ENCODE results near the gene THAP5.

Gene THAP5

DNA sequence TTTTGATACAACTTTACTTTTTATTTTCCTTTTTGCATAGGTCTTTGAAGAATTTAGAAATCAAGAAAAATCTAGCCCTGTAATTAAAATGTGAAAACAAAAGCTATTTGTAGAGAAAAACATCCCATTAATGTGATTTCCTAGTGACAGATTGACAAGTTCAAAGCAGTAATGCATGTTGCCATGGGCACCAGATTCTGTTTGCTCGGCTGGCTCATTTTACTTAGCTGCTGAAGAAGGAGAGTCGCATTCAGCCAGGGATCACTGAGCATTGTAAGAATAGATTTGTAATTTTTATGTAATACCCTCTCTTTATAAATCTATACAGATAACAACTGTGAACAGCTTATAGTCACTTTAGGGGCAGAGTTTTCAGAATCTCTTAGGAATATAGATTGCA, 28.6 kb upstream of the THAP5 start:
- Mint-ChIP-seq H3K36me3 (ENCODE audit: low read depth) (no peaks in the 10 kb centered on the region), H3K4me1 (ENCODE audit: low read depth) (no peaks in the 10 kb centered on the region), H3K27me3 (peaks cover 3% of the 10 kb centered on the region), H3K27ac (no peak overlapping the region), H3K9me3 (no peaks in the 10 kb centered on the region), H3K4me3 (no peak overlapping the region)
- intact Hi-C loops (cut with micrococcal nuclease) = no loop called here

DNA sequence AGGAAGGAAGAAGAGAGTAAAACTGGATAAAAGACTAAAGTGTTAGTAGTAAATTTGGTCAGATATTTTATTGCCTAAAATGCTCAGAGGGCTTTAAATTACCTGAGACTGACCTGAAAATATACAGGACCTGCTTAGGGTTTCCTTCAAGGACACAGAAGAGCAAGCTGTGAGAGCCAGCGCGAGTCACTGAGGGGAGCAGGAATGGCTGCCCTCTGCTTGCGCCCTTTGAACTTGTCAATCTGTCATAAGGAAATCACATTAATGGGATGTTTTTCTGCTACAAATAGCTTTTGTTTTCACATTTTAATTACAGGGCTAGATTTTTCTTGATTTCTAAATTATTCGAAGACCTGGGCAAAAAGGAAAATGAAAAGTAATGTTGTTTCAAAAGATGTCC, 27.1 kb upstream of the THAP5 start:
- Mint-ChIP-seq H3K9me3 (no peaks in the 10 kb centered on the region), H3K27ac (no peak overlapping the region), H3K4me1 (ENCODE audit: low read depth) (no peaks in the 10 kb centered on the region), H3K27me3 (peaks cover 3% of the 10 kb centered on the region), H3K36me3 (ENCODE audit: low read depth) (no peaks in the 10 kb centered on the region), H3K4me3 (no peak overlapping the region)
- intact Hi-C loops (cut with micrococcal nuclease) = no loop called here

DNA sequence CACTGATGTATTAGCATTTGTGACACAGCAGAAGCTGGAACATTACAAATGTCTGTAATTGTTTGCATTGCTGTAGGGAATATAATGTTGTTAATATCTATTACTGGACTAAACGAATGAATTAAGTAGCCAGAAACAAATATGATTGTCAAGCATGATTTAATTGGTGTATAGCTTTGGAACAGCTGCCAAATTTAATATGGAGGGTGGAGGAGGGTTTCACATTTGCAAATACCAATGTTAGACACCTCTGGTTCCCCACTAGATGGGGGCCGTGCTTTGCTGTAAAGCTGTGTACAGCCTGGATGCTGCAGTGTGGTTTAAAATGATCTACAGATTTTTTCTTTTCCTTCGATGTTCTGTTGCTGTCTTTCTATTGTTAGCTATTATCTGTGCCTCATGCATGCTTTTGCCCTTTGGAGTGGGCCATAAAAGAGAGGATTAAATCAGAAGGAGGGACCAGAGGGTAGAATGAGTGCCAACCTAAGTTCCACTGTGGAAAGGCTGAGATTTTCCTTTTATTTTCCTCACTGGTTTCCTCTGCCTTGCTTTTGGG, 23.2 kb upstream of the THAP5 start:
- H3K27me3 Mint-ChIP-seq = peaks cover 2% of the 10 kb centered on the region
- H3K9me3 Mint-ChIP-seq = no peaks in the 10 kb centered on the region
- H3K36me3 Mint-ChIP-seq (ENCODE audit: low read depth) = no peaks in the 10 kb centered on the region
- intact Hi-C loops (cut with micrococcal nuclease) = no loop called here
- no peak overlapping the region for H3K27ac Mint-ChIP-seq
- H3K4me3 Mint-ChIP-seq = no peak overlapping the region
- H3K4me1 Mint-ChIP-seq (ENCODE audit: low read depth) = no peaks in the 10 kb centered on the region

- no peak overlapping the region for H3K4me3 Mint-ChIP-seq
- intact Hi-C loops (cut with micrococcal nuclease) = no loop called here
- no peaks in the 10 kb centered on the region for H3K36me3 Mint-ChIP-seq (ENCODE audit: low read depth)
- H3K27me3 Mint-ChIP-seq = peaks cover 9% of the 10 kb centered on the region
- no peak overlapping the region for H3K27ac Mint-ChIP-seq
- H3K4me1 Mint-ChIP-seq (ENCODE audit: low read depth) = peaks cover 5% of the 10 kb centered on the region
- no peaks in the 10 kb centered on the region for H3K9me3 Mint-ChIP-seq
These were observed 21.1 kb upstream of the THAP5 start for GRCh38 chr7:108590606-108591005.

DNA sequence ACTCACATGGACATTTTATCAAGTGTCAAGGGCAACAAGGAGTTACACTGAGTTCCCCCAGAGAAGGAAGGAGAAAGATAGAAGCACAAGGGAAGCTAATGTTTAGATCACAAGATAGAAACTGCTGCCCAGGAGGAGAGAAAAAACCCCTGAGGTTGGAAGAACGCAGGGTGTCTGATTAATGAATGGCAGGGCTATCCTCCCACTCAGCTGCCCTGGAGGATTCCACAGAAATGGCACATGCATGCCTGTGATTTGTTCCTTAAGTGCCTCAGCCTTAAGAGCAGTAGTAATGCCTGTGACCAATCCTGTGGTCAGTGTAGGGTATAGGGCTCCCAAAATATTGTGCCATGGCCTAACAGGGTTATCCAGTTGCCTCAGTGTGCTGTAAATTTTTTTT, 20.4 kb upstream of the THAP5 start:
- Mint-ChIP-seq H3K27ac (no peak overlapping the region), H3K27me3 (peaks cover 9% of the 10 kb centered on the region), H3K4me1 (ENCODE audit: low read depth) (peaks cover 5% of the 10 kb centered on the region), H3K4me3 (no peak overlapping the region), H3K9me3 (no peaks in the 10 kb centered on the region), H3K36me3 (ENCODE audit: low read depth) (no peaks in the 10 kb centered on the region)
- intact Hi-C loops (cut with micrococcal nuclease) = no loop called here

- H3K27ac Mint-ChIP-seq = no peak overlapping the region
- intact Hi-C loops (cut with micrococcal nuclease) = no loop called here
- H3K36me3 Mint-ChIP-seq (ENCODE audit: low read depth) = no peaks in the 10 kb centered on the region
- no peaks in the 10 kb centered on the region for H3K9me3 Mint-ChIP-seq
- peaks cover 9% of the 10 kb centered on the region for H3K27me3 Mint-ChIP-seq
- H3K4me3 Mint-ChIP-seq = no peak overlapping the region
- peaks cover 5% of the 10 kb centered on the region for H3K4me1 Mint-ChIP-seq (ENCODE audit: low read depth)
These were observed 19.7 kb upstream of the THAP5 start for GRCh38 chr7:108589199-108589598.

GRCh38 chr7:108586274-108586710, 16.8 kb upstream of the THAP5 start:
- no peaks in the 10 kb centered on the region for H3K9me3 Mint-ChIP-seq

DNA sequence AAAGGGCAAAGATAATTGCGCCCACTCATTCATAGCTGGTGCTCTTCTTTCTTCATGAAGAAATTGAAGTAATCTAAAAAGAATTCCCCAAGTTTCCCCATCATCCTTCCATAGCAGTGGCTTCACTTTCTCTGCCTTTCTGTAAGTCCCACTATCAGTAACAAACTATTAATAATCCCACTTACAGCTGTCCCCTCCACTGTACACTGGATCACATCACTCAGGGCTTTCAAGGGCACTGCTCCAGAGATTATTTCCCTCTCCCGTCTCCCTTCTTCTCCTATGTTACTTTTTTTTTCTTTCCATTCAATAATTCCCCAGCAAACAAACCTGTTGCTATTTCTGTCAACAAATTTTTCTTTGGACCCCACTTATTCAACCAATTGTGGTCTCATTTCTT, 16.3 kb upstream of the THAP5 start:
- intact Hi-C loops (cut with micrococcal nuclease) = no loop called here
- Mint-ChIP-seq H3K36me3 (ENCODE audit: low read depth) (no peaks in the 10 kb centered on the region), H3K27ac (no peak overlapping the region), H3K4me3 (no peak overlapping the region), H3K27me3 (peaks cover 9% of the 10 kb centered on the region), H3K9me3 (no peaks in the 10 kb centered on the region), H3K4me1 (ENCODE audit: low read depth) (peaks cover 9% of the 10 kb centered on the region)

More at GRCh38 chr7:108586274-108586710, 16.8 kb upstream of the THAP5 start:
- intact Hi-C loops (cut with micrococcal nuclease) = no loop called here
- peaks cover 9% of the 10 kb centered on the region for H3K27me3 Mint-ChIP-seq
- peaks cover 5% of the 10 kb centered on the region for H3K4me1 Mint-ChIP-seq (ENCODE audit: low read depth)
- no peak overlapping the region for H3K27ac Mint-ChIP-seq
- no peak overlapping the region for H3K4me3 Mint-ChIP-seq
- no peaks in the 10 kb centered on the region for H3K36me3 Mint-ChIP-seq (ENCODE audit: low read depth)

DNA sequence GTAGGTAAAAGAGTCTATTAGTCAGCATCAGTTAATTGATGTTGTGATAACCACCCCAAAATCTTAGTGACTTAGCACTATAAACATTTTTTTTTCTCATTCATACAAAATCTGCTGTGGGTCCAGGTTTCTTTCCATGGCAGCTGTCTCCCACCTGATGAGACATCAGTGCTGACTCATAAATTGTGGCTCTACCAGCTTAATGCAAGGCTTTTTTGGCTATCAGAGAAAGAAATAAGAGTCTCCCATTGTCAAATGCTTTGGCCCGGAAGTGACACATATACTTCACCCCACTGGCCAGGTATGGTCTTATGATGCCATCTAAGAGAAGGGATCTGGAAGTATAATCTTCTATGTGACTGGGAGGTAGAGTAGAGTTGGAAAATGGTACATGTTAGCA, 14.7 kb upstream of the THAP5 start:
- intact Hi-C loops (cut with micrococcal nuclease) = no loop called here
- H3K9me3 Mint-ChIP-seq = peaks cover 11% of the 10 kb centered on the region
- no peak overlapping the region for H3K4me3 Mint-ChIP-seq
- peaks cover 9% of the 10 kb centered on the region for H3K27me3 Mint-ChIP-seq
- peaks cover 10% of the 10 kb centered on the region for H3K4me1 Mint-ChIP-seq (ENCODE audit: low read depth)
- H3K36me3 Mint-ChIP-seq (ENCODE audit: low read depth) = peaks cover 9% of the 10 kb centered on the region
- no peak overlapping the region for H3K27ac Mint-ChIP-seq

DNA sequence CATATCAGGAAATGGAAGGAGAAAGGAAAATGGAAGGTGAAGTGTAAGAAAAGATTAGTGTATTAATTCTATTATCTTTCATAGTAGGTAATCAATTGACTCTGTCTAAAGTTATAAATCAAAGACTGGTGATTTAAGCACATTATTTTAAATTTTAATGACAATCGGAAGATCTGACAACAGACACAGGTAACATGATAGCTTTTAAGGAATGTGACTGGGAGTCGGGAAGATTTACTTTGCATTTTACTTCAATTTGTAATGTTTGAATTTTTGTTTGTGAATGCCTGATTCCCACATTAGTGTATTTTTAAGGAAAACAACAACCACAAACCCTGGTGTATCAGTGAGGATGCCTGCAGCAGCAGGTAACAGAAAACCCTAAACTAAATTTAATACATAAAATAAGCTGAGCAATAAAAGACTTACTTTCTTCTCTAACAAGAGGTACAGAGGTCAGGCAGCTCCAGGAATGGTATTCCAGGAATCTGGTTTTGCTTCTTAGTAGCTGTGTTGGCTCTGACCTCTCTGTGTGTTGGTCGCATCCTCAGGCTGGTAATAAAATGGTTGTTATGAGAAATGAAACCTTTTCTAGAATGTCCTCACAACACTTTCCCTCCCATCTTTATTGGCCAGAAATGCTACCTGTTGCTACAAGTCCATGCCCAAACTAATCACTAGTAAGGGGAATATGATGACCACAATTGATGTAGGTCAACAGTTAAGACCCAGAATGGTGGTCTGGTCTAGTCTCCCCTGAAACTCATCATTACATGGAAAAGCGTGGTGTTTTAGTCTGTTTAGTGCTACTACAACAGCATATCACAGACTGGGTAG, 12.4 kb upstream of the THAP5 start:
- Mint-ChIP-seq H3K9me3 (peaks cover 18% of the 10 kb centered on the region), H3K4me3 (no peak overlapping the region), H3K27ac (no peak overlapping the region), H3K27me3 (peaks cover 5% of the 10 kb centered on the region), H3K4me1 (ENCODE audit: low read depth) (peaks cover 12% of the 10 kb centered on the region), H3K36me3 (ENCODE audit: low read depth) (peaks cover 21% of the 10 kb centered on the region)
- intact Hi-C loops (cut with micrococcal nuclease) = no loop called here

GRCh38 chr7:108580298-108580697, 10.8 kb upstream of the THAP5 start:
- no peak overlapping the region for H3K4me3 Mint-ChIP-seq
- no peaks in the 10 kb centered on the region for H3K27me3 Mint-ChIP-seq
- H3K27ac Mint-ChIP-seq = no peak overlapping the region
- intact Hi-C loops (cut with micrococcal nuclease) = no loop called here
- H3K9me3 Mint-ChIP-seq = peaks cover 18% of the 10 kb centered on the region
- H3K4me1 Mint-ChIP-seq (ENCODE audit: low read depth) = peaks cover 18% of the 10 kb centered on the region
- H3K36me3 Mint-ChIP-seq (ENCODE audit: low read depth) = peaks cover 32% of the 10 kb centered on the region

GRCh38 chr7:108578937-108579336, 9.4 kb upstream of the THAP5 start:
- Mint-ChIP-seq H3K36me3 (ENCODE audit: low read depth) (peaks cover 41% of the 10 kb centered on the region), H3K27me3 (no peaks in the 10 kb centered on the region)
- intact Hi-C loops (cut with micrococcal nuclease) = no loop called here

GRCh38 chr7:108576116-108576515, 6.6 kb upstream of the THAP5 start:
- intact Hi-C loops (cut with micrococcal nuclease) = no loop called here
- H3K27me3 Mint-ChIP-seq = no peaks in the 10 kb centered on the region
- H3K27ac Mint-ChIP-seq = no peak overlapping the region
- peaks cover 62% of the 10 kb centered on the region for H3K36me3 Mint-ChIP-seq (ENCODE audit: low read depth)
- H3K9me3 Mint-ChIP-seq = peaks cover 18% of the 10 kb centered on the region
- H3K4me3 Mint-ChIP-seq = no peak overlapping the region
- peaks cover 17% of the 10 kb centered on the region for H3K4me1 Mint-ChIP-seq (ENCODE audit: low read depth)

More at GRCh38 chr7:108578937-108579336, 9.4 kb upstream of the THAP5 start:
- H3K4me1 Mint-ChIP-seq (ENCODE audit: low read depth) = peaks cover 18% of the 10 kb centered on the region
- no peak overlapping the region for H3K4me3 Mint-ChIP-seq
- peaks cover 18% of the 10 kb centered on the region for H3K9me3 Mint-ChIP-seq
- no peak overlapping the region for H3K27ac Mint-ChIP-seq

GRCh38 chr7:108575156-108575555, 5.7 kb upstream of the THAP5 start:
- Mint-ChIP-seq H3K9me3 (peaks cover 17% of the 10 kb centered on the region), H3K4me3 (no peak overlapping the region), H3K4me1 (ENCODE audit: low read depth) (peaks cover 13% of the 10 kb centered on the region), H3K27me3 (no peaks in the 10 kb centered on the region), H3K27ac (no peak overlapping the region), H3K36me3 (ENCODE audit: low read depth) (peaks cover 66% of the 10 kb centered on the region)
- intact Hi-C loops (cut with micrococcal nuclease) = no loop called here

All from dendritic cell treated with granulocyte-macrophage colony-stimulating factor and Interleukin-4, amounts not matched to agents 40 ng/mL and 50 ng/mL, for 4 days (primary cell).